Heart right ventricle (tissue), 16 donors: ENCODE results near the gene DENND1A. TPM values are rescaled to one million over a fixed set of nuclear protein-coding genes. Genes with fewer than 3 reads are reported as not detected.

Source experiments
- ATAC-seq, 8 donors: fragments of 200-7000 bp; cut with Tn5 transposase; one replicate each; pipeline ENCODE4 v1.9.1; 2020; ENCODE audit warnings: mild to moderate bottlenecking in 8 of 8, moderate library complexity in 8 of 8, moderate number of reproducible peaks in 1 of 8
- DNase-seq, 2 donors: peaks; one replicate each; pipeline ENCODE4 v3.0.0-alpha.2; 2020
- H3K27ac ChIP-seq, 10 donors: fragments of 200-600 bp; sonication (generic) in 2 of 10; one replicate each; pipeline versions ENCODE4 v1.5.0 to v1.8.0; 2020 to 2022; ENCODE audit warnings: mild to moderate bottlenecking in 3 of 10
- H3K27me3 ChIP-seq, 7 donors: fragments of 200-600 bp; one replicate each; pipeline ENCODE4 v1.8.0; 2021 to 2022; ENCODE audit warnings: mild to moderate bottlenecking in 2 of 7
- H3K36me3 ChIP-seq, 9 donors: fragments of 200-600 bp; sonication (generic) in 1 of 9; one replicate each; pipeline versions ENCODE4 v1.5.0 to v1.8.0; 2020 to 2022; ENCODE audit warnings: mild to moderate bottlenecking in 2 of 9
- H3K4me1 ChIP-seq, 9 donors: fragments of 200-600 bp; sonication (generic) in 1 of 9; one replicate each; pipeline versions ENCODE4 v1.5.0 to v1.8.0; 2020 to 2022; ENCODE audit warnings: mild to moderate bottlenecking in 4 of 9
- H3K4me3 ChIP-seq, 10 donors: fragments of 200-600 bp; sonication (generic) in 2 of 10; one replicate each; pipeline versions ENCODE4 v1.5.0 to v1.8.0; 2020 to 2022; ENCODE audit warnings: mild to moderate bottlenecking in 7 of 10, moderate library complexity in 2 of 10
- H3K9me3 ChIP-seq, 11 donors: fragments of 200-600 bp in 10 of 11; sonication (generic) in 2 of 11; one replicate each; pipeline versions ENCODE4 v1.5.0 to v1.8.0; 2013 to 2022; ENCODE audit warnings: mild to moderate bottlenecking in 2 of 11, control low read depth in 1 of 11, moderate library complexity in 1 of 11
- CTCF ChIP-seq, 9 donors: fragments of 200-600 bp; sonication (generic) in 2 of 9; IDR thresholded peaks; one replicate each; pipeline versions ENCODE4 v1.5.0 to v1.8.0; 2021 to 2022; ENCODE audit warnings: antibody characterized with exemption in 9 of 9, mild to moderate bottlenecking in 5 of 9, moderate library complexity in 1 of 9
- WGBS, 2 donors: extraction: QIAGEN DNeasy Blood & Tissue Kit; methylation state at CpG; one replicate each; pipeline ENCODE4 v1.1.7; 2013; ENCODE audit warnings: inconsistent platforms in 1 of 2; 5-methylcytosine and 5-hydroxymethylcytosine counted together
- intact Hi-C, 10 donors: fragments of 100-400 bp; cut with DNase I; formaldehyde crosslinking; loops; one replicate each; pipeline versions ENCODE4 v1.11.1 to v1.14.2; 2022
- polyA plus RNA-seq, 2 donors: library from polyadenylated mRNA; stranded (reverse); fragments of 200-250 nt; gene quantifications; one replicate each; pipeline ENCODE4 v1.2.3, GENCODE V29; 2013
- total RNA-seq, 10 donors: library from RNA; stranded (reverse); fragmentation: NEBNext Ultra II Directional in 3 of 10; extraction: Animal tissue kit (Norgen Biotek cat#: 25700) in 3 of 10; gene quantifications; one replicate each; pipeline versions ENCODE4 v1.2.1 to v1.2.4, GENCODE V29; 2021 to 2023
- donor health status: Arrhythmogenic right ventricular cardiomyopathy.
- donor health status: ischemic (EF 13 %, LVEDD 7.1; RV severe dilation, severe dysfunction).
- donor health status: healthy with polysubstance abuse.
- donor health status: DM: no; HTN: yes; CAD: no.
- donor health status: DM: no; HTN: no; CAD: no.
- donor health status: ischemic (EF 25% LVEDD 6.9; RV normal size, moderate dysfunction).
- donor health status: ischemic (EF 25% LVEDD 5.7; RV mildly dilated, moderate dysfunction).
- donor health status: healthy.
- donor health status: DM: yes; HTN: yes; CAD: no.
- donor health status: Ischemic cardiomyopathy.
- donor health status: ischemic (EF 35%, LVEDD 5.7; RV mildly dilated, moderate dysfunction).
- donor health status: nonischemic (EF 11% LVEDD 7.7; RV severe dilation, severe dysfunction).
- donor health status: DM: yes; HTN: yes; CAD: no.
- donor health status: PGD.
- donor health status: ischemic (EF 29% LVEDD 5.4; RV normal size, mild dysfunction).
- donor health status: nonischemic (EF 23%, LVEDD 6.1; RV moderate dilation, normal function).

DENND1A gene
- total and polyA plus RNA-seq, 12 donors, result 7.3 to 19.6 (median 12.2) TPM

DNA sequence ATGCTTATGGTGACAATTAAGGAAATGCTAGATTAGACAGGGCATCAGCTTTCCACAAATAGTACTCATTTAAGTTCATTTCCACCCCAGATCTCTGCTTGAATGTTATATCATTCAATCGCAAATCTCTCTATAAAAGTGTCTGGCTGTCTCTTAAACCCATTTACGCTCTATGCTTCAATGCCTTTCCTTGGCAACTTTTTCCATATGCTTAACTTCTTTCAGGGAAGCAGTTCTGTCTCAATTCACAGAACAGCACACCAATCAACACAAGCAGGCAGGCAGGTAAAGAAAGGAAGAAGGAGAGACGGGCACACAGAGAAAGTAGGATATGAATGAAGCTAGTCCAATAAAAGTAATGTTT is 243.1 kb downstream of the DENND1A start:
- ATAC-seq, result no peak
- no peaks in the 10 kb centered on the region for H3K27me3 ChIP-seq
- no peak for TF ChIP-seq CTCF (IDR thresholded peaks at IDR 0.05)

DNA sequence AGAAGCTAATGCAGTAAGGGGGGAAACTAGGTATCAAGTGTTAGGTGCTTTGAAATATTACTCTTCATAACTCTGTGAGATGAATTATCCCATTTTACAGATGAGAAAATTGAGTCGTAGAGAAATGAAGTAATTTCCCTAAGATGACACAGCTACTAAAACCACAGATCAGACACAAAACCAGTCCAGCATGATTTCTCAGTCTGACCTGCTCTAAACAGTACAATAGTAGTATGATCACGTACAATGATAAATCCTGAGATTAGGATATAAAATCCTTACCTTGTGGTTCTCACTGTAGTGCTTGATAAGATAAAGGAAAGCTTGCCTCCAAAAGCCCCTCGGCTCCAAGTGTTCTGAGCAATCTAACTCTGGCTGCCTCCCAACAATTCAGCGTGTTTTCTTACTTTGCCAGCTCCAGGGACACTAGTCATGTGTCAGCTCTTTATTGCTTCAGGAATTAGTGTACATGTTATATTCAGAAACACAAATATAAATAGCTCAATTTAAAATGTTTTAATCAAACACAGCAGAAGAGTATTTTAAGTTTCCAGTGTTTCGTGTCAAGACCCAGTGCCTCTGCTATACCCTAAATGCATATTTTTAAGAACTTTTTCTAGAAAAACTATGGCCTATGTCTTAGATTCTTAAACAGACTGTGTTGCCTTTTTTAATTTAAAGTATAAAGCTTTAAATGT is 243.6 kb downstream of the DENND1A start:
- Histone ChIP-seq H3K27ac (no peak overlapping the region), H3K4me1 (peaks cover 4 to 38% (median 24%) of the 10 kb centered on the region in 9 donors)
- WGBS, 2 donors, result 36 to 46% methylated on average over 5 of the region's 5 CpGs

More for the DNA sequence above, 243.1 kb downstream of the DENND1A start:
- Histone ChIP-seq H3K27ac (no peak overlapping the region), H3K9me3 (peaks cover 0 to 1% (median 0%) of the 10 kb centered on the region in 11 donors), H3K36me3 (no peaks in the 10 kb centered on the region), H3K4me1 (peaks cover 4 to 38% (median 24%) of the 10 kb centered on the region in 9 donors), H3K4me3 (no peak overlapping the region)
- 81 to 84% methylated on average over 3 of the region's 3 CpGs for WGBS, 2 donors
- DNase-seq, result no peak
- intact Hi-C loops, result no loop called here

GRCh38 chr9:123685489-123686083 is 244.3 kb downstream of the DENND1A start:
- ATAC-seq (no peak), DNase-seq (no peak)
- Histone ChIP-seq H3K27ac (no peak overlapping the region), H3K36me3 (no peaks in the 10 kb centered on the region), H3K9me3 (peaks cover 0 to 8% (median 0%) of the 10 kb centered on the region in 11 donors), H3K27me3 (no peaks in the 10 kb centered on the region), H3K4me3 (no peak overlapping the region), H3K4me1 (peaks cover 4 to 32% (median 23%) of the 10 kb centered on the region in 9 donors)
- TF ChIP-seq CTCF (IDR thresholded peaks at IDR 0.05), result no peak
- 94 to 96% methylated on average over 2 of the region's 2 CpGs for WGBS, 2 donors
- intact Hi-C loops, result no loop called here

More for the DNA sequence above, 243.6 kb downstream of the DENND1A start:
- Histone ChIP-seq H3K4me3 (no peak overlapping the region), H3K9me3 (peaks cover 0 to 6% (median 0%) of the 10 kb centered on the region in 11 donors), H3K36me3 (no peaks in the 10 kb centered on the region), H3K27me3 (no peaks in the 10 kb centered on the region)
- TF ChIP-seq CTCF (IDR thresholded peaks at IDR 0.05), result no peak
- DNase-seq, result peak in 1 of 2 donors; percentile 36
- intact Hi-C loops, result no loop called here
- ATAC-seq, result peak in 7 of 8 donors; percentile 37 to 85 (median 65)

DNA sequence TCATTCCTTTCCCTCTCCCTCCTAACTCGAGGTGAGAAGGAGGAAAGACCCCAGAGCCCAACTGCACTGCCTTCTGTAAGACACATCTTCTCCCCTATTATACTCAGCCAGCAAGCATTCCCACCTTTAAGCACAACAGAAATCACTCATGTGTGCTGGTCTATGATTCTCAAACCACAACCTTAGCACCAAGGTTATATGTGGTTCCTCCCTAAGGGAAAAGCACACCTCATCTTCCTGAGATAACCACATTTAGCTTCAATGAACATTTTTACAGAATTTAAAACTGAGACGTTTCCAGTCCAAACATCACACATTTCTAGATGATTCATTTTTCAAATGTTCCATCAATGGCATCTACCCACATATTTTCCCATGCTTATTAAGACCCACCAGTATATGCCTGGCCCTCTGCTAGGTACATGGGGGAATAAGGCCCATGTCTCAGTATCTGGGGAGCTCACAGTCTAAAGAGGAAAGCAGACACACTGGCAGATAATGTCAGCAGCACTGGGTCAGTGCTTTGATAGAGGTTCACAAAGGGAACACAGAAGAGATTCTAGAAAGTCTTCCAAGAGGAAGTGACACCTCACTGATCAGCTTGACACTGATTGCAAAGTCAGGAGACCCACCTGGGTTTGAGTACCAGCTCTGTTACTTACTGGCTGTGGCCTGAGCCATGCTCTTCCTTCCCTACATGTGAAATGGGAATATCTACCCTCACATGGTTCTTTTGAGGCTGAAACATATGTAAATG is 245.4 kb downstream of the DENND1A start:
- intact Hi-C loops, result no loop called here
- TF ChIP-seq CTCF (IDR thresholded peaks at IDR 0.05), result no peak
- H3K36me3 ChIP-seq, result no peaks in the 10 kb centered on the region
- no peak overlapping the region for H3K4me3 ChIP-seq
- ATAC-seq (no peak), DNase-seq (no peak)
- H3K9me3 ChIP-seq, result peaks cover 0 to 8% (median 0%) of the 10 kb centered on the region in 11 donors
- H3K4me1 ChIP-seq, result peaks cover 4 to 32% (median 26%) of the 10 kb centered on the region in 9 donors
- H3K27me3 ChIP-seq, result no peaks in the 10 kb centered on the region
- H3K27ac ChIP-seq, result no peak overlapping the region
- WGBS, 2 donors, result 83 to 88% methylated on average over 2 of the region's 2 CpGs
